Endothelial cell of umbilical vein (primary cell): ENCODE data around the gene KIAA0232. TPM values are rescaled to one million over a fixed set of nuclear protein-coding genes. Genes with fewer than 3 reads are reported as not detected.

Source experiments
- BruUV-seq: library from RNA; stranded (reverse); fragments of 400-500 nt; replicated peaks from 2 replicates; lab custom pipeline; 2021; lab: Mats Ljungman, UMichigan
- CTCF ChIA-PET: fragments of 300-600, 350-600 bp; sonication (Branson Sonifier 250); formaldehyde crosslinking; loops from one replicate; lab custom pipeline; 2021; ENCODE audit warnings: antibody characterized with exemption, inconsistent platforms; lab: Charles Lee
- POLR2A ChIA-PET: fragments of 300-600, 350-600 bp; sonication (Branson Sonifier 250); formaldehyde crosslinking; loops from one replicate; lab custom pipeline; 2021; ENCODE audit warnings: antibody characterized with exemption, inconsistent platforms; lab: Charles Lee
- DNase-seq: peaks from one replicate; pipeline ENCODE4 v3.0.0-alpha.2; 2011; ENCODE audit warnings: low read depth, low spot score
- FAIRE-seq: peaks from 2 replicates; lab custom pipeline; 2011; peaks lifted over from hg19 to GRCh38; lab: Jason Lieb, UNC
- H2AFZ ChIP-seq: 2 replicates; pipeline ENCODE4 v1.6.0; 2012; ENCODE audit warnings: low read depth, low read length, control low read depth, inconsistent platforms
- H3K27ac ChIP-seq: 2 replicates; pipeline ENCODE4 v1.5.1; 2011; ENCODE audit warnings: low read depth, mild to moderate bottlenecking, control low read depth, low read length, moderate library complexity; ENCODE audit not compliant: insufficient read depth
- H3K27me3 ChIP-seq, 2 experiments: 2 replicates each; pipeline versions ENCODE4 v1.6.0 to v1.6.1; 2011; ENCODE audit warnings: low read length in 2 of 2, mixed read lengths in 1 of 2; ENCODE audit not compliant: control insufficient read depth in 2 of 2, insufficient read depth in 2 of 2
- H3K36me3 ChIP-seq, 2 experiments: 2 replicates in 1 of 2; 3 replicates in 1 of 2; pipeline ENCODE4 v1.5.1; 2011; ENCODE audit warnings: low read length in 2 of 2, mild to moderate bottlenecking in 1 of 2, moderate library complexity in 1 of 2; ENCODE audit not compliant: control insufficient read depth in 2 of 2, insufficient read depth in 2 of 2; ENCODE audit errors: extremely low read depth in 1 of 2
- H3K4me1 ChIP-seq: 3 replicates; pipeline ENCODE4 v1.5.1; 2011; ENCODE audit warnings: mild to moderate bottlenecking, low read length; ENCODE audit not compliant: control insufficient read depth, insufficient read depth; ENCODE audit errors: extremely low read depth
- H3K4me2 ChIP-seq: 2 replicates; pipeline ENCODE4 v1.6.1; 2011; ENCODE audit warnings: low read length, control low read depth, mixed read lengths; ENCODE audit not compliant: insufficient read depth
- H3K4me3 ChIP-seq, 3 experiments: fragments of 200-600 bp in 1 of 3; sonication (generic), shearing (Covaris generic) in 1 of 3; replicated peaks in 1 of 3; 2 replicates each; pipeline ENCODE4 v1.5.1; 2011 to 2016; ENCODE audit warnings: control low read depth in 3 of 3, low read length in 3 of 3, mild to moderate bottlenecking in 2 of 3, inconsistent platforms in 1 of 3, low read depth in 1 of 3, moderate library complexity in 1 of 3; ENCODE audit not compliant: insufficient read depth in 1 of 3
- H3K79me2 ChIP-seq: 2 replicates; pipeline ENCODE4 v1.6.0; 2012; ENCODE audit warnings: low read length, inconsistent platforms; ENCODE audit not compliant: control insufficient read depth, insufficient read depth
- H3K9ac ChIP-seq: replicated peaks from 2 replicates; pipeline ENCODE3; 2011; ENCODE audit warnings: low read length, control low read depth; ENCODE audit not compliant: insufficient read depth; ENCODE audit errors: extremely low read depth
- H3K9me1 ChIP-seq: replicated peaks from 3 replicates; pipeline ENCODE4 v1.6.0; 2011; ENCODE audit warnings: mild to moderate bottlenecking, low read length; ENCODE audit not compliant: control insufficient read depth, insufficient read depth; ENCODE audit errors: extremely low read depth
- H3K9me3 ChIP-seq: replicated peaks from 2 replicates; pipeline ENCODE4 v1.5.1; 2012; ENCODE audit warnings: low read length, inconsistent platforms; ENCODE audit not compliant: control insufficient read depth, insufficient read depth
- H4K20me1 ChIP-seq: replicated peaks from 2 replicates; pipeline ENCODE3; 2011; ENCODE audit warnings: mild to moderate bottlenecking, low read length; ENCODE audit not compliant: control insufficient read depth, insufficient read depth; ENCODE audit errors: extremely low read depth
- EZH2 ChIP-seq: IDR thresholded peaks from 2 replicates; pipeline ENCODE4 v1.6.1; 2012; ENCODE audit warnings: borderline replicate concordance, low read depth, mild to moderate bottlenecking, moderate library complexity, low read length, inconsistent platforms; ENCODE audit not compliant: severe bottlenecking
- FOS ChIP-seq: IDR thresholded peaks from 2 replicates; pipeline ENCODE4 v1.6.1; 2011; ENCODE audit warnings: mild to moderate bottlenecking, low read length, moderate library complexity, borderline replicate concordance; ENCODE audit not compliant: insufficient read depth
- GATA2 ChIP-seq: IDR thresholded peaks from 2 replicates; pipeline ENCODE4 v1.7.0; 2011; ENCODE audit warnings: low read depth, mild to moderate bottlenecking, moderate library complexity, mixed read lengths, low read length; ENCODE audit not compliant: insufficient read length, insufficient read depth
- MYC ChIP-seq: IDR thresholded peaks from one replicate; pipeline ENCODE4 v1.6.1; 2011; ENCODE audit warnings: mild to moderate bottlenecking, low read depth, low read length
- POLR2A ChIP-seq: IDR thresholded peaks from 2 replicates; pipeline ENCODE4 v1.6.1; 2012; ENCODE audit warnings: low read depth, mild to moderate bottlenecking, control low read depth, low read length
- POLR2AphosphoS5 ChIP-seq: IDR thresholded peaks from 2 replicates; pipeline ENCODE4 v1.6.1; 2012; ENCODE audit warnings: low read depth, mild to moderate bottlenecking, control low read depth, low read length, moderate library complexity; ENCODE audit not compliant: insufficient read depth
- dilution Hi-C: fragments of 300-500 bp; cut with MboI; formaldehyde crosslinking; loops from one replicate; pipeline ENCODE4 v1.15.0; 2019; ENCODE audit warnings: low sequenced_read_pairs; ENCODE audit not compliant: extremely low pct_ligation_motif_present
- intact Hi-C: fragments of 100-400 bp; cut with micrococcal nuclease; formaldehyde crosslinking; loops from one replicate; pipeline ENCODE4 v1.10.0; 2022
- polyA plus RNA-seq, 4 experiments: library from polyadenylated mRNA; depleted of rRNA in 3 of 4; stranded (reverse) in 3 of 4; unstranded in 1 of 4; fragments of >200 nt; gene quantifications; 2 replicates each; pipeline versions ENCODE4 v1.2.1 to v1.2.3, GENCODE V29; 2011 to 2012; ENCODE audit warnings: missing spikeins in 1 of 4
- total RNA-seq: library from RNA; stranded (reverse); gene quantifications from 2 replicates; pipeline ENCODE4 v1.2.3, GENCODE V29; 2021
- TF ChIP-seq, protein P1 (sequence below), 2 donors: IDR thresholded peaks; 1 replicate in 1 of 2; 2 replicates in 1 of 2; pipeline ENCODE4 v1.5.1; 2011; ENCODE audit warnings: low read length in 2 of 2, mild to moderate bottlenecking in 2 of 2, moderate library complexity in 2 of 2, control low read depth in 1 of 2, inconsistent platforms in 1 of 2, low read depth in 1 of 2; ENCODE audit not compliant: insufficient read depth in 1 of 2; ENCODE audit errors: extremely low read depth in 1 of 2

KIAA0232 gene
- total and polyA plus RNA-seq, 2 donors (not counting 3 experiments of a cell fraction or from before 2014, with no cell fraction given) = 5.3 to 18.4 TPM

DNA sequence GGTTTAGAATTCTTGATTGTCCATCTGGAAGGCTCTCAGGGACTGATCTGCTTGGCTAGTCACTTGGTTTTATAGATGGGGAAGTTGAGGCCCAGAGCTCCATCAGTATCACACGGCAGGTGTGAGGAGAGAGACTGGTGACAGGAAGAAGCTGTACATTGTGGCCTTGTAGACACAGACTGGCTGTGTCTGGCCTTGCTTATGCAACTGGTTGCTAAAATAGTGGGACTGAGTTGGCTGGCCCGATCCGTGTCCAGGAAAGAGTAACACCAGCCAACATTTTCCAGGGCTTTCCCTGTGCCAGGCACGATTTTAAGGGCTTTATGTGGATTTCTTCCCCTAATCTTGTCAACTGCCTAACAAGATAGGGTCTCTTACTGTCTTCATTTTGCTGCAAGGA is 129.9 kb downstream of the KIAA0232 start:
- Histone ChIP-seq H4K20me1 (no peaks in the 10 kb centered on the region), H3K9me1 (no peaks in the 10 kb centered on the region), H3K9me3 (no peaks in the 10 kb centered on the region), H3K4me1 (peaks cover 27% of the 10 kb centered on the region), H3K9ac (no peak overlapping the region), H3K79me2 (no peaks in the 10 kb centered on the region), H3K4me3 (no peak overlapping the region), H3K27ac (no peak overlapping the region), H3K27me3 (peaks cover 0 to 2% of the 10 kb centered on the region in 2 experiments), H3K36me3 (no peaks in the 10 kb centered on the region), H2AFZ (no peak overlapping the region), H3K4me2 (no peak overlapping the region)
- dilution Hi-C loops = no loop called here
- TF ChIP-seq MYC (no peak), POLR2AphosphoS5 (no peak), EZH2 (no peak), FOS (no peak), POLR2A (no peak), GATA2 (no peak)
- TF ChIP-seq, protein P1, sequence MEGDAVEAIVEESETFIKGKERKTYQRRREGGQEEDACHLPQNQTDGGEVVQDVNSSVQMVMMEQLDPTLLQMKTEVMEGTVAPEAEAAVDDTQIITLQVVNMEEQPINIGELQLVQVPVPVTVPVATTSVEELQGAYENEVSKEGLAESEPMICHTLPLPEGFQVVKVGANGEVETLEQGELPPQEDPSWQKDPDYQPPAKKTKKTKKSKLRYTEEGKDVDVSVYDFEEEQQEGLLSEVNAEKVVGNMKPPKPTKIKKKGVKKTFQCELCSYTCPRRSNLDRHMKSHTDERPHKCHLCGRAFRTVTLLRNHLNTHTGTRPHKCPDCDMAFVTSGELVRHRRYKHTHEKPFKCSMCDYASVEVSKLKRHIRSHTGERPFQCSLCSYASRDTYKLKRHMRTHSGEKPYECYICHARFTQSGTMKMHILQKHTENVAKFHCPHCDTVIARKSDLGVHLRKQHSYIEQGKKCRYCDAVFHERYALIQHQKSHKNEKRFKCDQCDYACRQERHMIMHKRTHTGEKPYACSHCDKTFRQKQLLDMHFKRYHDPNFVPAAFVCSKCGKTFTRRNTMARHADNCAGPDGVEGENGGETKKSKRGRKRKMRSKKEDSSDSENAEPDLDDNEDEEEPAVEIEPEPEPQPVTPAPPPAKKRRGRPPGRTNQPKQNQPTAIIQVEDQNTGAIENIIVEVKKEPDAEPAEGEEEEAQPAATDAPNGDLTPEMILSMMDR (IDR thresholded peaks at IDR 0.05; ENCODE audit: extremely low read depth in 1 of 2, insufficient read depth in 1 of 2, low read depth in 1 of 2, low read length in 2 of 2) = no peak
- no TSS peak for BruUV-seq
- FAIRE-seq (no peak), DNase-seq (no peak)
- ChIA-PET CTCF (interaction anchor here (0.8 to 2.3 kb wide), 3 partner anchors 9 to 62 kb away, joined by 3 to 7 read pairs (median 5); no protein-coding TSS in a partner anchor), POLR2A (no interaction called here)
- intact Hi-C loops = no loop called here
